Transverse colon (tissue), 4 donors: ENCODE results near the gene METTL8.

Source experiments
- CTCF ChIP-seq, 5 experiments: fragments of 200-600 bp in 3 of 5; fragments of 450-650 bp in 2 of 5; sonication (generic) in 3 of 5; IDR thresholded peaks; 1 replicate in 2 of 5; 2 replicates in 3 of 5; pipeline ENCODE4 v1.5.1; 2016 to 2017; ENCODE audit warnings: antibody characterized with exemption in 5 of 5, inconsistent platforms in 3 of 5, mild to moderate bottlenecking in 2 of 5, moderate library complexity in 1 of 5
- POLR2A ChIP-seq: fragments of 450-650 bp; IDR thresholded peaks from one replicate; pipeline ENCODE4 v1.6.1; 2016; ENCODE audit warnings: antibody characterized with exemption, mild to moderate bottlenecking, moderate library complexity
- POLR2AphosphoS5 ChIP-seq, 3 donors: sonication (generic); formaldehyde crosslinking; IDR thresholded peaks; one replicate each; pipeline ENCODE4 v1.6.1; 2016; ENCODE audit warnings: antibody characterized with exemption in 3 of 3

DNA sequence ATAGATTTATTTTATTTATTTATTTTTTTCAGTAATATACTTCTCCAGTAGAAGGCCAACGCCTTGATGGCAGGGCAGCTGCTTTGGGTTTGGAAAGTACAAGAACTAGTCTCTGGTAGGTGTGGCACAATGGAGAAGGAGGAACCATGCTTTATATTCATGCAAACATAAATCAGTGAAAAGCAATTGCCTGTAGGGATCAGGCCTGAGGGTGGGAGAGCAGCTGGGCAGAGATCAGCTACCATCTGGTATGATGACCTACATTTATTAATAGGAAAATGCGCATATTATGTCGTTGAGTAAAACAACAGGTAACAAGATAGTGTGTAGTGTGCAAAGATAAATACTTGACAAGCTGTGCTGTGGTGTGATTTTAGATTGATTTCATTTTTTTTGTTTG lies 152.7 kb downstream of the METTL8 start:
- TF ChIP-seq CTCF (IDR thresholded peaks at IDR 0.05), result no peak
- TF ChIP-seq POLR2AphosphoS5 (IDR thresholded peaks at IDR 0.05), result no peak
- no peak for TF ChIP-seq POLR2A
